ENCODE results near the gene SMARCA2.

Gene SMARCA2

DNA sequence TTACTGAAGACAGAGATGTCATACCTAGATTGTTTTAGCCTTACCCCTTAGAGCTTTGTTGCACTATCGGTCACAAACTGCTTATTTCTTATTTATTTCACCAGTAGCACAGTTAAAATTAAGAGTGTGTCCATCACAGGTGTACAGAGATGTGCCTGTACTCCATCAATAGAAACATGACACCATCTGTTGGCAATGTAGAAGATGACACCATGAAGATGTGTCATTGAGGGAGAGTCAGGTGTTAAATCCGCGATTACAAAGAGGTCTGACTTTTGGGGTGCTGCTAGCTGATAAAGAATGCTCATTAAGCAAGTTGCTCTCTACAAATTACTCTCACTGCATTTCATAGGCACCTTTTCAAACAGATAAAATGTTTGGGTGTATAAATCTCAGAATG lies 164.4 kb downstream of the SMARCA2 start:
- Histone ChIP-seq H3K36me3 (ENCODE audit: low read depth) (no peaks in the 10 kb centered on the region; the same call in 1 of the 2 replicates), H3K4me1 (ENCODE audit: insufficient read depth, poor library complexity, severe bottlenecking) (no peaks in the 10 kb centered on the region), H3K27me3 (ENCODE audit: insufficient read depth, poor library complexity, severe bottlenecking) (no peaks in the 10 kb centered on the region), H3K27ac (ENCODE audit: poor library complexity, severe bottlenecking) (no peak overlapping the region), H3K9me3 (ENCODE audit: severe bottlenecking) (no peaks in the 10 kb centered on the region), H3K4me3 (ENCODE audit: severe bottlenecking) (no peak overlapping the region)
- DNase-seq (ENCODE audit: low spot score) = no peak
- no peak for ATAC-seq (ENCODE audit: low read depth)
- peak; percentile 16 for TF ChIP-seq CTCF (IDR thresholded peaks at IDR 0.05; ENCODE audit: poor library complexity, severe bottlenecking)

DNA sequence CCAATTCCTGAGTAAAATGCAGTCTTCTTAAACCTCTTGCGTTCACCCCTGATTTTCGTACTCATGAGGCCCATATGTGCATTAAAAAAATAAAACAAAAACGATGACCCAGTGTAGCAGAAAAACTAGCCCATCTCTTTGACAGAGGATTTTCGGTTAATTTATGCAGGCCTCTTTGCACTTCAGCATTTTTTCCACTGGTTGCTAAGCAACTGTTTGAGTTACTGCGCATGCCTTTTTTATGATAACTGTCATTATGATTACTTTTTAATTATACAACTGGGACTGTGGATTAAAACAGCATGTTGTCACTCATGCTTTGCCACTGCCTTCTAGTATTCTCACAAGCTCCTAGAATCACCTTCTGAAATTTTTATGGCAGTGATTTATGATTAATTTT lies 165.0 kb downstream of the SMARCA2 start:
- ATAC-seq (ENCODE audit: low read depth) = no peak

GRCh38 chr9:2180704-2181103 lies 165.6 kb downstream of the SMARCA2 start:
- H3K27ac ChIP-seq (ENCODE audit: poor library complexity, severe bottlenecking) = no peak overlapping the region
- no peaks in the 10 kb centered on the region for H3K4me1 ChIP-seq (ENCODE audit: insufficient read depth, poor library complexity, severe bottlenecking)
- H3K36me3 ChIP-seq (ENCODE audit: low read depth) = no peaks in the 10 kb centered on the region; the same call in 1 of the 2 replicates
- no peaks in the 10 kb centered on the region for H3K9me3 ChIP-seq (ENCODE audit: severe bottlenecking)
- no peaks in the 10 kb centered on the region for H3K27me3 ChIP-seq (ENCODE audit: insufficient read depth, poor library complexity, severe bottlenecking)
- no peak overlapping the region for H3K4me3 ChIP-seq (ENCODE audit: severe bottlenecking)
- TF ChIP-seq CTCF (IDR thresholded peaks at IDR 0.05; ENCODE audit: poor library complexity, severe bottlenecking) = no peak
- no peak for DNase-seq (ENCODE audit: low spot score)
- no peak for ATAC-seq (ENCODE audit: low read depth)

More for the DNA sequence above, 165.0 kb downstream of the SMARCA2 start:
- H3K27ac ChIP-seq (ENCODE audit: poor library complexity, severe bottlenecking) = no peak overlapping the region
- DNase-seq (ENCODE audit: low spot score) = no peak
- H3K4me3 ChIP-seq (ENCODE audit: severe bottlenecking) = no peak overlapping the region
- H3K36me3 ChIP-seq (ENCODE audit: low read depth) = no peaks in the 10 kb centered on the region; the same call in 1 of the 2 replicates
- no peaks in the 10 kb centered on the region for H3K9me3 ChIP-seq (ENCODE audit: severe bottlenecking)
- no peak for TF ChIP-seq CTCF (IDR thresholded peaks at IDR 0.05; ENCODE audit: poor library complexity, severe bottlenecking)
- H3K4me1 ChIP-seq (ENCODE audit: insufficient read depth, poor library complexity, severe bottlenecking) = no peaks in the 10 kb centered on the region
- H3K27me3 ChIP-seq (ENCODE audit: insufficient read depth, poor library complexity, severe bottlenecking) = no peaks in the 10 kb centered on the region

- no peak overlapping the region for H3K4me3 ChIP-seq (ENCODE audit: severe bottlenecking)
- H3K27me3 ChIP-seq (ENCODE audit: insufficient read depth, poor library complexity, severe bottlenecking) = no peaks in the 10 kb centered on the region
- no peaks in the 10 kb centered on the region for H3K4me1 ChIP-seq (ENCODE audit: insufficient read depth, poor library complexity, severe bottlenecking)
- peak; percentile 43 for TF ChIP-seq CTCF (IDR thresholded peaks at IDR 0.05; ENCODE audit: poor library complexity, severe bottlenecking)
- DNase-seq (ENCODE audit: low spot score) (no peak), ATAC-seq (ENCODE audit: low read depth) (0 out of 3 replicates have a peak, but pooled peaks have one; percentile 40)
- H3K36me3 ChIP-seq (ENCODE audit: low read depth) = no peaks in the 10 kb centered on the region; the same call in 1 of the 2 replicates
- no peaks in the 10 kb centered on the region for H3K9me3 ChIP-seq (ENCODE audit: severe bottlenecking)
- H3K27ac ChIP-seq (ENCODE audit: poor library complexity, severe bottlenecking) = no peak overlapping the region
Measured at GRCh38 chr9:2181792-2182191, 166.6 kb downstream of the SMARCA2 start.

- no peak overlapping the region for H3K27ac ChIP-seq (ENCODE audit: poor library complexity, severe bottlenecking)
- no peak for ATAC-seq (ENCODE audit: low read depth)
- no peak for DNase-seq (ENCODE audit: low spot score)
- no peak for TF ChIP-seq CTCF (IDR thresholded peaks at IDR 0.05; ENCODE audit: poor library complexity, severe bottlenecking)
- H3K27me3 ChIP-seq (ENCODE audit: insufficient read depth, poor library complexity, severe bottlenecking) = no peaks in the 10 kb centered on the region
- no peaks in the 10 kb centered on the region for H3K9me3 ChIP-seq (ENCODE audit: severe bottlenecking)
- no peak overlapping the region for H3K4me3 ChIP-seq (ENCODE audit: severe bottlenecking)
- H3K36me3 ChIP-seq (ENCODE audit: low read depth) = peaks cover 7% of the 10 kb centered on the region
- H3K4me1 ChIP-seq (ENCODE audit: insufficient read depth, poor library complexity, severe bottlenecking) = no peaks in the 10 kb centered on the region
Measured at GRCh38 chr9:2190939-2191608, 175.9 kb downstream of the SMARCA2 start.
